GM23338 (cell line): ENCODE results near the gene KRTAP23-1.

ENCODE experiments used
- CREB1 ChIP-seq: fragments of 250-450 bp; sonication (Bioruptor Pico); IDR thresholded peaks from 2 replicates; pipeline ENCODE4 v1.5.0; 2020; ENCODE audit warnings: low read depth, mild to moderate bottlenecking, moderate library complexity
- EZH2 ChIP-seq: fragments of 200-600 bp; sonication (generic); IDR thresholded peaks from one replicate; pipeline ENCODE4 v1.8.0; 2017; ENCODE audit warnings: antibody characterized with exemption, mild to moderate bottlenecking, low read depth; ENCODE audit not compliant: unreplicated experiment
- EZH2phosphoT487 ChIP-seq: fragments of 200-600 bp; sonication (generic); IDR thresholded peaks from one replicate; pipeline ENCODE4 v1.8.1; 2018; ENCODE audit warnings: antibody characterized with exemption; ENCODE audit not compliant: unreplicated experiment
- JUNB ChIP-seq: IDR thresholded peaks from one replicate; pipeline ENCODE4 v1.6.1; 2016; ENCODE audit warnings: antibody characterized with exemption; ENCODE audit not compliant: unreplicated experiment
- NANOG ChIP-seq: IDR thresholded peaks from 2 replicates; pipeline ENCODE4 v1.6.1; 2016; ENCODE audit warnings: antibody characterized with exemption, borderline replicate concordance
- POLR2AphosphoS5 ChIP-seq: IDR thresholded peaks from 2 replicates; pipeline ENCODE4 v1.6.1; 2016; ENCODE audit warnings: antibody characterized with exemption, low read depth
- REST ChIP-seq: IDR thresholded peaks from one replicate; pipeline ENCODE4 v1.6.1; 2018; ENCODE audit warnings: antibody characterized with exemption; ENCODE audit not compliant: unreplicated experiment
- STAT1 ChIP-seq: IDR thresholded peaks from one replicate; pipeline ENCODE4 v1.6.1; 2016; ENCODE audit warnings: antibody characterized with exemption; ENCODE audit not compliant: unreplicated experiment
- ZNF462 ChIP-seq: fragments of 250-450 bp; sonication (Bioruptor Pico); IDR thresholded peaks from 2 replicates; pipeline ENCODE4 v1.5.0; 2020; ENCODE audit warnings: mild to moderate bottlenecking, moderate library complexity
- TF ChIP-seq, protein P1 (sequence below), 2 experiments: fragments of 200-600 bp in 1 of 2; sonication (generic) in 1 of 2; conservative IDR thresholded peaks; 2 replicates each; pipeline versions ENCODE4 v1.5.1 to v1.6.1; 2016 to 2017; ENCODE audit warnings: antibody characterized with exemption in 2 of 2, low read depth in 2 of 2, mild to moderate bottlenecking in 2 of 2, moderate library complexity in 1 of 2

DNA sequence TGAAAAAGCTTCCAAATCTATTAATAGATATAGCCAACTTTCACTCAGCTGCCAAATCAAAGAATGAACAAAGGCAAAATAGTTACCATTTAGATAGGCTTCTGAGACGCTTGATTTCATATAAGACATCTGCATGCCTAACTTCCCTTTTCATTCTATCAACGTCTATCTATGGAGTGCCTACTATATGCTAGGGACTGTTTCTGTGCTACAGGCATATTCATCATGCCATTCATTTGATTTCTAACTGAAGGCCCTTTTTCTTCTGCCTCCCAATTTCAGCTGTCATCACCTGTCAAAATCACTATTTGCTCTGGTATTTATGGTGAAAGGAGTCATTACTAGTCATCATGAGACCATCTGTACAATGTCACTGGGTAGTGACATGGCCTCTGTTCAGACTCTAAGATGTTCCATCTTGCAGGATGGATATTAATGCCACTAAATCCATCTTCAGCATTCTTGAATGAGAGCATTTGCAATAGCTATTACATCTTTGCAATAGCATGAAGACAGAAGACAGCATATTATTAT is 43.2 kb upstream of the KRTAP23-1 start:
- no peak for TF ChIP-seq EZH2phosphoT487
- TF ChIP-seq, protein P1, sequence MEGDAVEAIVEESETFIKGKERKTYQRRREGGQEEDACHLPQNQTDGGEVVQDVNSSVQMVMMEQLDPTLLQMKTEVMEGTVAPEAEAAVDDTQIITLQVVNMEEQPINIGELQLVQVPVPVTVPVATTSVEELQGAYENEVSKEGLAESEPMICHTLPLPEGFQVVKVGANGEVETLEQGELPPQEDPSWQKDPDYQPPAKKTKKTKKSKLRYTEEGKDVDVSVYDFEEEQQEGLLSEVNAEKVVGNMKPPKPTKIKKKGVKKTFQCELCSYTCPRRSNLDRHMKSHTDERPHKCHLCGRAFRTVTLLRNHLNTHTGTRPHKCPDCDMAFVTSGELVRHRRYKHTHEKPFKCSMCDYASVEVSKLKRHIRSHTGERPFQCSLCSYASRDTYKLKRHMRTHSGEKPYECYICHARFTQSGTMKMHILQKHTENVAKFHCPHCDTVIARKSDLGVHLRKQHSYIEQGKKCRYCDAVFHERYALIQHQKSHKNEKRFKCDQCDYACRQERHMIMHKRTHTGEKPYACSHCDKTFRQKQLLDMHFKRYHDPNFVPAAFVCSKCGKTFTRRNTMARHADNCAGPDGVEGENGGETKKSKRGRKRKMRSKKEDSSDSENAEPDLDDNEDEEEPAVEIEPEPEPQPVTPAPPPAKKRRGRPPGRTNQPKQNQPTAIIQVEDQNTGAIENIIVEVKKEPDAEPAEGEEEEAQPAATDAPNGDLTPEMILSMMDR (conservative IDR thresholded peaks at IDR 0.05; ENCODE audit: low read depth in 2 of 2): no peak
- TF ChIP-seq POLR2AphosphoS5: no peak
- no peak for TF ChIP-seq EZH2
- TF ChIP-seq NANOG: no peak
- TF ChIP-seq CREB1: no peak
- no peak for TF ChIP-seq REST
- no peak for TF ChIP-seq STAT1
- no peak for TF ChIP-seq JUNB
- TF ChIP-seq ZNF462 (CRISPR knock-in tag): no peak
